HG03135 (cell line): ENCODE data around the gene EPC1.

Experiments used
- ATAC-seq: cut with Tn5 transposase; IDR thresholded peaks from one replicate; pipeline ENCODE4 v1.9.1; 2021; ENCODE audit warnings: mild to moderate bottlenecking, moderate library complexity; ENCODE audit not compliant: unreplicated experiment

The EPC1 gene

DNA sequence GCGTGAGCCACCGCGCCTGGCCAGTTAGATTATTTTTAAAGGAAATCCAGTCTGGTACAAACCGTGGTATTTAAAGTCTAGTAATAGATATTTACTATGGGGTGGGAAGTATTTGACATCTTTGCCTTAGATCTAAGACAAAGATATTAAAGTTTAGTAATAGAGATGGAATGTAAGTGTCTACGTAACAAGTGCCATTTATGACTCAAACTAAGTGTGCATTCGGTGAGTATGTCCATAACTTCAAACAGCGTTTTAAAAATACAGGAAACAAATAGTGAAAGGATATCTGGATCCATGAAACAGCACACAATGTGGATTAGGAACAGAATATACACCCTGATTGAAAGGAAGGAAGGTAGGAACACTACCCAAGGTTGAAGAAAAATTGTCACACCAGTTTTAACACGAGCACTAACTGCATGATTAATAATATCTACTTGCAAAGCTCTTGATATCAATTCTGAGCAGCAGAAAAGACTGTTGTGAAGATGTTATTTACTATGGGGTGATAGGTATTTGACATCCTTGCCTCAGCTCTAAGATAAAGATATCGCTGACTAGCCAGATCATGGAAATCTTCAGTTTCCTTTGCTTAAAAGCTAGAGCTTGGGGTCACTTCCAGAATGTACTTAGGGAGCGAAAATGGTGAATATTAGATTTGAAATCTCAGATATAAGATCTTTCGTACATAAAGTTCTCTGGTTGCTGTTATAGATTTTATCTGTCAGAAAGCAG lies 48.7 kb downstream of the EPC1 start:
- ATAC-seq, result no peak

DNA sequence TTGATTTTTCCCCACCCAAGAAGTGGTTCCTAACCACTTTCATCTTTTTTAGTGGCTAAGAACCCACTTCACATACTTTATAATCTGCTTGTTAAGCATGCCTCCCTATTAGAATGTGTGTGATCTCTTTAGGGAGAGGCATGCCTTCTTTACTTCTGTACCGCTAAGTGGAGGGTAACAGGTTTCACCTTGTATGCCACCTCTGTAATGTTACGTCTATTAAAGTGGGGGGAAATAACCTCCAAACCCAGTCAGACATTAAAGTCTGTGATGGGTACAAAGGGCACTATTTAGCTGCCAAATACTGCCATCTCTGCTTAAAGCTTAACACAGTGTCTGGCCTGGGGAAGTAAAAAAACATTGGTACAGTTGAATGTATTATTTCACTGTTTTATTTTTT lies 51.9 kb downstream of the EPC1 start:
- no peak for ATAC-seq

GRCh38 chr10:32293581-32293980 lies 53.4 kb downstream of the EPC1 start:
- no peak for ATAC-seq

- ATAC-seq, result no peak
These were observed 67.2 kb downstream of the EPC1 start for GRCh38 chr10:32279795-32280194.

- ATAC-seq, result no peak
These were observed 73.6 kb downstream of the EPC1 start for GRCh38 chr10:32273336-32273735.

GRCh38 chr10:32271617-32272016 lies 75.3 kb downstream of the EPC1 start:
- ATAC-seq, result no peak

GRCh38 chr10:32269343-32270100 lies 77.4 kb downstream of the EPC1 start:
- no peak for ATAC-seq

DNA sequence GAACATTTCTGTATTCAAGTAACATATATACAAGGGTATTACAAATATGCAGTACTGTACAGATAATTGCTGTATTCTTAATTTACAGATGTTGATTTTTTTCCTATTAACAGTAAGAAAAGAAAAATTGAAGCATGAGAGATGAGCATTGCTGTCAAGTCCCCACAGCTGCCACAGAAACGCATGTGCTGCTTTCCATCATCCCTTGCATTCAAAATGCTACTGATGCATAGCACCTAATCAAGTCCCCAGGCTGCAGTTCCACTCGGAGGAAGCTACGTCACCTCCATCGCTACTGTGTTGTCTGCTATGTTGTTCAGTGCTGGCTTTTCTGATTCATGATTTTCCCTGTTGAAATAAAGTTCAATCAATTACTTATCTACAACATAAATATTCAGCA lies 78.2 kb downstream of the EPC1 start:
- no peak for ATAC-seq

DNA sequence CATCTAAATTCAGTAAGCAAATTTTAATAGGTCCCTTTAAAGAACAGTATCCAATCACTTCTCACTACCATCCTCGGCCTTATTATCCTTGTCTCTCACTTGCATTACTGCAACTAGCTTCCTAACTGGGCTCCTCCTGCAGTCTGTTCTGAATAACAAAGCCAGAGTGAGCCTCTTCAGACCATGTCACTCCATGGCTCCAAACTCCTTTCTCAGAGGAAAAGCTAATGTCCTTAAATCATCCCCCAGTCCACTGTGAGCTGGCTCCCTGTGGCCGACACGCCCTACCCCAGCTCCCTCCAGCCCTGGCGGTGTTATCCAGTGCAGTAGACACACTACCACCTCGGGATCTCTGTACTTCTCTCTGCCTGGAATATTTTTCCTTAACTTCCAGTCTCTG lies 80.0 kb downstream of the EPC1 start:
- no peak for ATAC-seq

GRCh38 chr10:32266566-32266965 lies 80.4 kb downstream of the EPC1 start:
- no peak for ATAC-seq

GRCh38 chr10:32265756-32266155 lies 81.2 kb downstream of the EPC1 start:
- no peak for ATAC-seq

DNA sequence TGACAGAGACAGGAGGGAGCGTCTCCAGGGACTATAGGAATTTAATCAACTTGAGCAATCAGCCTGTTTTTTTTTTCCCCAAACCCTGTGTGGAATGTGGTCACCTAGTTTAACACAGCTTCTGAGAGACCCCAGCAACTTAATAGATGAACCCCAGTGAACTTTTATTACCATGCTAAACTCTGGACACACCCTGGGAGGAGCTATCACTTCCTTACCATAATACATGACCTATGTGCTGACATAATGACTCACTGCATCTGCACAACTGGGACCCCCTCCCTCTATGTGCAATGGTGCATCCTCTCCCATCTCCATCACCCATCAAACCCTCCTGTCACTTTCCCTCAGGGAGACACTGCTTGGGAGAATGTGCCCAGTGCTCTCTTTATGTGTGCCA lies 83.7 kb downstream of the EPC1 start:
- ATAC-seq, result no peak

DNA sequence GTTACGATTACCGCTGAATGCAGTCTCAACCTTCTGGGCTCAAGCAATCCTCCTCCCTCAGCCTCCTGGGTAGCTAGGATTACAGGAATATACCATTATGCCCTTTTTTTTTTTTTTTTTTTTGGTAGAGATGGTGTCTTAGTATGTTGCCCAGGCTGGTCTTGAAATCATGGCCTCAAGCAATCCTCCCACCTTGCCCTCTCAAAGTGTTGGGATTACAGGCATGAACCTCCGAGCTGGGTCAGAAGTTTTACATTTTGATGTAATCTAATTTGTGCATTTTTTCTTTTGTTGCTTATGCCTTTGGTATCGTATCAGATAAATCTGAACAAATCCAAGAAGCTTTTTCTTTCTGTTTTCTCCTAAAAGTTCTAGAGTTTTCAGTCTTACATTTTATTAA lies 87.4 kb downstream of the EPC1 start:
- ATAC-seq, result no peak

- peak; percentile 70 for ATAC-seq
These were observed 90.1 kb downstream of the EPC1 start for GRCh38 chr10:32256613-32257437.

DNA sequence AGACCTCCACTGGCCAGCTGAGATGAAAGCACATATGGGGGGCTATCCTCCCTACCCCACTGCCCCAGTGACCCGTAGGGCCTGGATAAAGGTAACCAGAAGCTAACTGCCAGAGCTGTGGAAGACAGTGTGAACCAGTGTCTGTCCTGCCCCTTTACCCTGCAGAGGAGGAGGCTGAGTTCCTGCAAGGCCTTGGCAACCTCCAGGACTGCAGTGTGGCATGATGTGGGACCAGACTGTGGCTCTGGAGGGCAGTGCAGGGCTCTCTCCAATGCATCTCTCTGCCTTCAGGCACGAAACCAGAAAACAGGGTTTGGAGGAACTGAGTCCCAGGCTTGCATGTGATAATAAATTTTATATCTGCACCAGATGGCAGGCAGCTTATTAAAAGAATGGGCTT lies 93.1 kb downstream of the EPC1 start:
- no peak for ATAC-seq

DNA sequence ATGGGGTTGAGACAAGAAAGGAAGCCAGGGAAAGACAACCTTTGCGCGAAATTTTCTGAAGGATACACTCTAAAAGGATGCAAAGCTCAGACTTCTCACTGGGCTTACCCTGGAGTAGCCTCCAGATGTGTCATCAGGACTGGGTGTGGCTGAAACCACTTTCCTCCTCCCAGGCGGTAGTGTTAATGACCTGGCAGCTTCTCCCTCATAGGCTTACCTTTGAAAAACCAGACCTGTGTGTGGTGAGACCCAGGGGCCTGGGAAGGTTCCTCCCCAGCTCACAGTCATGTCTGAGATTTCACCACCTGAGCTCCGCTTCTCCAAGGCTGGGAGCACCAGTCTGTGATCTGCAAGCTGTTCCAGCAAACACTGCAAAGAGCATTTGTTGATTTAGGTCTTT lies 93.7 kb downstream of the EPC1 start:
- ATAC-seq, result no peak

DNA sequence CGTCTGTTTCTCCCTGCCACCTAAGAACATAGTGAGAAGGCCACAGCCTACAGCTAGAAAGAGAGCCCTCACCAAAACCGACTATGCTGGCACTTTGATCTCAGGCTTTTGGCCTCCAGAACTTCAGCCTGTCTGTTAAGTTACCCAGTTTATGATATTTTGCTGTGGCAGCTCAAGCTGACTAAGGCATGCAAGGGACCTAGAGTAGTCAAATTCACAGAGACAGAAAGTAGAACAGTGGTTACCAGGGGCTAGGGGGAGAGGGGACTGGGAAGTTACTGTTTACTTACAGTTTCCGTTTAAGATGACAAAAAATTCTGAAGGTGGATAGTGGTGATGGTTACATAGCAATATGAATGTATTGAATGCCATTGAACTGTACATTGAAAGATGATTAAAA lies 96.5 kb downstream of the EPC1 start:
- ATAC-seq, result peak; percentile 73

GRCh38 chr10:32246685-32247084 lies 100.3 kb downstream of the EPC1 start:
- no peak for ATAC-seq

DNA sequence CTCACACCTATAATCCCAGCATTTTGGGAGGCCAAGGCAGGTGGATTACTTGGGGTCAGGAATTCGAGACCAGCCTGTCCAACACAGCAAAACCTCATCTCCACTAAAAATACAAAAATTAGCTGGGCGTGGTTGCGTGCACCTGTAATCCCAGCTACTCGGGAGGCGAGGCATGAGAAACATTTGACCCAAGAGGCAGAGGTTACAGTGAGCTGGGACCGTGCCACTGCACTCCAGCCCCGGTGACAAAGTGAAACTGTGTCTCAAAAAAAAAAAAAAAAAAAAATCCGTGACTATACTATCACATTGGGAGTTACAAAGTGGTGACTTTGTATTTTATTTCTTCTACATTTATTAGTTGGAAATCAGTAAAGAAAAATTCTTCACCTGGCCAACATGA lies 101.2 kb downstream of the EPC1 start:
- ATAC-seq, result no peak

GRCh38 chr10:32244421-32245207 lies 102.3 kb downstream of the EPC1 start:
- ATAC-seq, result no peak

DNA sequence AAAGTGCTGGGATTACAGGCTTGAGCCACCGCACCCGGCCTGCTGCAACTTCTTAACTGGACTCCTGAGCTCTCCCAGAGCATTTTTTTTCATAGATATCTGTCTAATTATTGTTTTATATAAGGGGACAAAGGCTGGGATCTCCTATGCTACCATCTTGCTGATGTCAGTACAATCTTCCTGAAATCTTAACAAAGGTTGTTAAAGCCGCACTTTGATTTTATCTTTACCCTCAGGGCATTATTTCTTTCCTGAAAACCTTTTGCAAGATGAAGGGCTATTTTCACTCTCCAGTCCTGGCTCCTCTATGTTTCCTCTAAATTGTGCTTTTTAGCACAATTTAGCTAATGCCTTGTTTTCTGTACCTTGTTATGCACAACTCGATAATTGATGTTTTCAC lies 102.9 kb downstream of the EPC1 start:
- no peak for ATAC-seq
